Fibroblast of lung (primary cell): ENCODE data around the gene SLC5A6.

Source experiments
- CTCF ChIP-seq, 2 donors: IDR thresholded peaks in 1 of 2; conservative IDR thresholded peaks in 1 of 2; 1 replicate in 1 of 2; 2 replicates in 1 of 2; pipeline ENCODE4 v1.5.1; 2011 to 2012; ENCODE audit warnings: low read length in 2 of 2, control low read depth in 1 of 2, inconsistent platforms in 1 of 2, low read depth in 1 of 2, mild to moderate bottlenecking in 1 of 2
- EZH2 ChIP-seq: IDR thresholded peaks from 2 replicates; pipeline ENCODE4 v1.5.1; 2012; ENCODE audit warnings: low read length, control low read depth, mild to moderate bottlenecking; ENCODE audit errors: missing control alignments

DNA sequence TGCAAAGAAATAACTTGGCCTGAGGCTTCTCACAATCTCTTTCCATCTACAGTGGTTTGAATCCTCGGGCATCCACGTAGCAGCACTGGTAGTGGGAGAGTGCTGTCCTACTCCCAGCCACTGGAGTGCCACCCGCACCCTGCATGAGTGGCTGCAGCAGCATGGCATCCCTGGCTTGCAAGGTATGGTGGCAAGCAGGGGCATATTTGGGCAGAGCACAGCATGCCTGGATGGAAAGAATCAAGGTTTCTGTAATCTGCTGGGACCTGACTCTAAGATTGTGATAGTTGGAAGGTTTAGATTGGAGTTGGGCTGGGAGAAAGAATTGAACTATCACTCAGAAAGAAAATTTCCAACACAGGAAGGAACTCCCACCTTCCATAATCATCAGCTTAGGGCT, 9.1 kb upstream of the SLC5A6 start:
- TF ChIP-seq CTCF (conservative IDR thresholded peaks at IDR 0.05 in 1 of 2, IDR thresholded peaks at IDR 0.05 in 1 of 2; ENCODE audit: low read depth in 1 of 2, low read length in 2 of 2) (no peak), EZH2 (no peak)
